H1 (cell line): ENCODE measurements around the gene MADD. TPM values are rescaled to one million over a fixed set of nuclear protein-coding genes. Genes with fewer than 3 reads are reported as not detected.

Experiments used
- CTCF ChIA-PET: fragments of 300-600 bp; sonication (Branson Sonifier 250); formaldehyde crosslinking; loops from one replicate; lab custom pipeline; 2021; ENCODE audit not compliant: partially characterized antibody; lab: Charles Lee
- POLR2A ChIA-PET: fragments of 300-600 bp; sonication (Branson Sonifier 250); formaldehyde crosslinking; loops from one replicate; lab custom pipeline; 2021; ENCODE audit warnings: inconsistent platforms; ENCODE audit not compliant: partially characterized antibody; lab: Charles Lee
- DNase-seq, 2 experiments: peaks; one replicate each; pipeline versions ENCODE4 v3.0.0 to v3.0.0-alpha.2; 2010 to 2022; ENCODE audit warnings: low spot score in 2 of 2, low read depth in 1 of 2, mixed read lengths in 1 of 2
- FAIRE-seq: peaks from 2 replicates; lab custom pipeline; 2011; peaks lifted over from hg19 to GRCh38; lab: Jason Lieb, UNC
- H2AFZ ChIP-seq: 2 replicates; pipeline ENCODE4 v1.8.1; 2012; ENCODE audit warnings: low read length, inconsistent platforms
- H2AK5ac ChIP-seq: 2 replicates; pipeline ENCODE4 v1.6.1; 2013; ENCODE audit warnings: low read depth, low read length
- H2BK120ac ChIP-seq: replicated peaks from 2 replicates; pipeline ENCODE3; 2013; ENCODE audit warnings: low read depth, low read length, inconsistent platforms
- H2BK12ac ChIP-seq: 2 replicates; pipeline ENCODE4 v1.6.1; 2013; ENCODE audit warnings: low read depth, low read length
- H2BK15ac ChIP-seq: 2 replicates; pipeline ENCODE4 v1.6.1; 2013; ENCODE audit warnings: low read length
- H2BK20ac ChIP-seq: 2 replicates; pipeline ENCODE4 v1.6.1; 2013; ENCODE audit warnings: low read length
- H2BK5ac ChIP-seq: 2 replicates; pipeline ENCODE4 v1.6.1; 2013; ENCODE audit warnings: low read depth, low read length
- H3K14ac ChIP-seq: 2 replicates; pipeline ENCODE4 v1.6.1; 2013; ENCODE audit warnings: inconsistent platforms; ENCODE audit not compliant: insufficient read length
- H3K18ac ChIP-seq: 2 replicates; pipeline ENCODE4 v1.6.1; 2013; ENCODE audit warnings: low read length; ENCODE audit errors: extremely low read depth
- H3K23ac ChIP-seq: 2 replicates; pipeline ENCODE4 v1.6.1; 2013; ENCODE audit warnings: inconsistent platforms; ENCODE audit not compliant: insufficient read length
- H3K23me2 ChIP-seq: 2 replicates; pipeline ENCODE4 v1.6.1; 2013; ENCODE audit warnings: low read depth, low read length
- H3K27ac ChIP-seq: 2 replicates; pipeline ENCODE4 v1.6.1; 2011; ENCODE audit warnings: low read depth, low read length, inconsistent platforms
- H3K27me3 ChIP-seq, 4 experiments: replicated peaks in 1 of 4; 1 replicate in 1 of 4; 2 replicates in 3 of 4; pipeline versions ENCODE4 v1.6.1 to v1.8.1; 2011 to 2013; ENCODE audit warnings: low read length in 3 of 4, mild to moderate bottlenecking in 3 of 4, inconsistent platforms in 2 of 4, mixed read lengths in 2 of 4, moderate library complexity in 1 of 4; ENCODE audit not compliant: control insufficient read depth in 3 of 4, insufficient read depth in 3 of 4; ENCODE audit errors: extremely low read depth in 1 of 4
- H3K36me3 ChIP-seq, 4 experiments: 2 replicates each; pipeline versions ENCODE4 v1.6.1 to v1.8.1; 2011 to 2013; ENCODE audit warnings: mild to moderate bottlenecking in 4 of 4, low read length in 3 of 4, moderate library complexity in 2 of 4, control low read depth in 1 of 4, inconsistent platforms in 1 of 4; ENCODE audit not compliant: insufficient read depth in 4 of 4, control insufficient read depth in 2 of 4
- H3K4ac ChIP-seq: replicated peaks from 2 replicates; pipeline ENCODE3; 2013; ENCODE audit warnings: low read length, low read depth, mixed read lengths, inconsistent platforms; ENCODE audit not compliant: insufficient read length
- H3K4me1 ChIP-seq, 4 experiments: replicated peaks in 1 of 4; 1 replicate in 1 of 4; 2 replicates in 3 of 4; pipeline versions ENCODE4 v1.6.1 to v1.8.1; 2011 to 2013; ENCODE audit warnings: low read length in 3 of 4, inconsistent platforms in 2 of 4, mixed read lengths in 1 of 4; ENCODE audit not compliant: insufficient read depth in 4 of 4, control insufficient read depth in 3 of 4
- H3K4me2 ChIP-seq, 2 experiments: 2 replicates each; pipeline versions ENCODE4 v1.6.1 to v1.8.1; 2011 to 2013; ENCODE audit warnings: low read depth in 2 of 2, low read length in 2 of 2, control low read depth in 1 of 2, inconsistent platforms in 1 of 2, mild to moderate bottlenecking in 1 of 2; ENCODE audit not compliant: insufficient read depth in 1 of 2
- H3K4me3 ChIP-seq, 4 experiments: fragments of 200-600, 300-600 bp in 1 of 4; sonication (generic), shearing (Covaris generic), sonication (Bioruptor Twin) in 1 of 4; 2 replicates each; pipeline versions ENCODE4 v1.5.1 to v1.8.1; 2011 to 2016; ENCODE audit warnings: low read length in 4 of 4, low read depth in 3 of 4, control low read depth in 2 of 4, inconsistent platforms in 2 of 4, mild to moderate bottlenecking in 2 of 4, mixed read lengths in 1 of 4, moderate library complexity in 1 of 4; ENCODE audit not compliant: insufficient read depth in 2 of 4; ENCODE audit errors: extremely low read depth in 1 of 4
- H3K56ac ChIP-seq: replicated peaks from 2 replicates; pipeline ENCODE3; 2013; ENCODE audit warnings: low read depth, mild to moderate bottlenecking, mixed read lengths, low read length, inconsistent platforms; ENCODE audit not compliant: insufficient read length
- H3K79me1 ChIP-seq: 2 replicates; pipeline ENCODE4 v1.6.1; 2013; ENCODE audit warnings: low read depth, low read length, control low read depth
- H3K79me2 ChIP-seq, 2 experiments: 2 replicates each; pipeline versions ENCODE4 v1.6.1 to v1.8.1; 2012 to 2013; ENCODE audit warnings: low read length in 2 of 2, mild to moderate bottlenecking in 2 of 2, inconsistent platforms in 1 of 2; ENCODE audit not compliant: insufficient read depth in 2 of 2, control insufficient read depth in 1 of 2
- H3K9ac ChIP-seq, 4 experiments: replicated peaks in 1 of 4; 1 replicate in 1 of 4; 2 replicates in 3 of 4; pipeline versions ENCODE4 v1.6.1 to v1.8.1; 2011 to 2013; ENCODE audit warnings: low read depth in 3 of 4, low read length in 3 of 4, control low read depth in 2 of 4, mild to moderate bottlenecking in 2 of 4, moderate library complexity in 2 of 4, inconsistent platforms in 1 of 4; ENCODE audit errors: extremely low read depth in 1 of 4
- H3K9me3 ChIP-seq, 2 experiments: 2 replicates each; pipeline versions ENCODE4 v1.6.1 to v1.8.1; 2012 to 2013; ENCODE audit warnings: mild to moderate bottlenecking in 2 of 2, moderate library complexity in 2 of 2, control low read depth in 1 of 2, inconsistent platforms in 1 of 2, low read depth in 1 of 2, low read length in 1 of 2, mixed read lengths in 1 of 2; ENCODE audit not compliant: insufficient read depth in 2 of 2
- H4K20me1 ChIP-seq, 2 experiments: replicated peaks in 1 of 2; 2 replicates each; pipeline versions ENCODE3 to v1.8.1; 2011 to 2013; ENCODE audit warnings: inconsistent platforms in 2 of 2, low read length in 2 of 2, mild to moderate bottlenecking in 1 of 2; ENCODE audit not compliant: insufficient read depth in 2 of 2, control insufficient read depth in 1 of 2
- H4K5ac ChIP-seq: 2 replicates; pipeline ENCODE4 v1.6.1; 2013; ENCODE audit warnings: low read length, low read depth, mixed read lengths, inconsistent platforms; ENCODE audit not compliant: insufficient read length
- H4K8ac ChIP-seq: 2 replicates; pipeline ENCODE4 v1.8.0; 2013; ENCODE audit warnings: mild to moderate bottlenecking, moderate library complexity, low read length, inconsistent platforms; ENCODE audit not compliant: insufficient read depth; ENCODE audit errors: extremely low read depth
- H4K91ac ChIP-seq: replicated peaks from 2 replicates; pipeline ENCODE3; 2013; ENCODE audit warnings: low read length, mixed read lengths, inconsistent platforms; ENCODE audit not compliant: insufficient read length
- BCL11A ChIP-seq, 2 experiments: IDR thresholded peaks; one replicate each; pipeline ENCODE4 v1.6.1; 2011; ENCODE audit warnings: low read depth in 2 of 2, low read length in 2 of 2, mild to moderate bottlenecking in 2 of 2
- WGBS, 2 experiments: shearing (Covaris generic) in 1 of 2; methylation state at CpG; one replicate each; pipeline versions ENCODE4 v1.1.6 to v1.1.7; 2013 to 2015; ENCODE audit warnings: low lambda C conversion rate in 2 of 2, mixed read lengths in 2 of 2, inconsistent platforms in 1 of 2, low coverage in 1 of 2, missing lambda C conversion rate in 1 of 2; ENCODE audit not compliant: insufficient replicate concordance in 2 of 2, insufficient coverage in 1 of 2, insufficient read length in 1 of 2; ENCODE audit errors: extremely low coverage in 1 of 2, missing lambda C conversion rate in 1 of 2; 5-methylcytosine and 5-hydroxymethylcytosine counted together
- polyA plus RNA-seq, 7 experiments: library from polyadenylated mRNA; depleted of rRNA in 3 of 7; stranded (reverse) in 5 of 7; unstranded in 2 of 7; fragments of >200 nt in 5 of 7; fragments of 200-250 nt in 2 of 7; gene quantifications; 1 replicate in 5 of 7; 2 replicates in 1 of 7; 4 replicates in 1 of 7; pipeline versions ENCODE4 v1.2.1 to v1.2.3, GENCODE V29; 2011 to 2013; ENCODE audit warnings: missing spikeins in 2 of 7, mixed read lengths in 2 of 7
- total RNA-seq: library from RNA; stranded (reverse); fragmentation: NEBNext Ultra II Directional; extraction: Animal tissue kit (Norgen Biotek cat#: 25700); gene quantifications from 2 replicates; pipeline ENCODE4 v1.2.1, GENCODE V29; 2021

The MADD gene
- total and polyA plus RNA-seq, 2 of the 8 experiments (the other 6 are each of a cell fraction or from before 2014, with no cell fraction given): 32.5 to 45.4 TPM

DNA sequence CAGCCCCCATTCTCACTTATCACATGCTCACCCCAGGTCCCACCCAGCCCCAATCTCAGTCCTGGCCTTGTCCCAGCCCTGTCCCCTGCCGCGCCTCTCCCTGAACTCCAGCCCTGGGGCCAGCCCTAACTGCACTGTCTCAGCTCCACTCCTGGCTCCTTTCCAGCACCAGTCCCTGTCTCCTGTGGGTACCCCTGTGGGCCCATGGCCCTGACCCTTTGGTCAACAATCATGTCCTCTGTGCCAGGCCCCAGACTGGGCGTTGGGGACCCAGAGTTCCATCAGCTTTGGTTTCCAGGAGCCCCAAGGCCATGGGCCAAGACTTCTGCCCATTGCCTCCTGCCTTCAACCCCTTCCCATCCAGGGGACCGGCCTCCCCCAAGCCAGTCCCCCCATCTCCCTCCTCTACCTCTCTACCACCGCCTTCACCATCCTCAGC is 107.7 kb downstream of the MADD start:
- Histone ChIP-seq H3K9ac (no peak overlapping the region), H3K14ac (no peak overlapping the region), H3K18ac (no peak overlapping the region), H3K4me1 (peaks cover 0 to 5% (median 2%) of the 10 kb centered on the region in 4 experiments; a peak in 5 of 7 replicates), H2AFZ (no peak overlapping the region), H2BK120ac (no peak overlapping the region), H3K79me1 (no peaks in the 10 kb centered on the region), H4K8ac (no peak overlapping the region), H4K91ac (no peak overlapping the region), H2BK12ac (peak overlapping the region; percentile 80; the same call in 1 of the 2 replicates), H3K4me3 (no peak overlapping the region), H3K36me3 (no peaks in the 10 kb centered on the region), H3K79me2 (no peaks in the 10 kb centered on the region), H3K4ac (no peak overlapping the region), H3K4me2 (no peak overlapping the region), H3K23me2 (peaks cover 9% of the 10 kb centered on the region; the same call in 1 of the 2 replicates), H4K20me1 (peaks cover 0 to 2% of the 10 kb centered on the region in 2 experiments), H3K9me3 (no peaks in the 10 kb centered on the region), H3K27ac (no peak overlapping the region), H3K23ac (no peak overlapping the region), H2BK20ac (no peak overlapping the region), H3K56ac (no peak overlapping the region), H3K27me3 (no peaks in the 10 kb centered on the region), H2BK5ac (no peak overlapping the region), H4K5ac (no peak overlapping the region), H2AK5ac (no peak overlapping the region), H2BK15ac (no peak overlapping the region)
- ChIA-PET CTCF (interaction anchor here (0.6 to 1.7 kb wide), 6 partner anchors 10 to 35 kb away, joined by 3 to 11 read pairs (median 4); no protein-coding TSS in a partner anchor), POLR2A (interaction anchor here (1.5 kb wide), 3 partner anchors 17 to 141 kb away, joined by 3 to 5 read pairs (median 4); partner anchors contain the start of gene SLC39A13)
- no peak for TF ChIP-seq BCL11A (IDR thresholded peaks at IDR 0.05; ENCODE audit: low read depth in 2 of 2, low read length in 2 of 2)
- FAIRE-seq: no peak
- no peak for DNase-seq
- 94% methylated on average over 5 of the region's 5 CpGs; no CpG with 5 or more reads in 1 of the 2 experiments for WGBS, 2 experiments
